ENCODE results near the gene SHKBP1. TPM values are rescaled to one million over a fixed set of nuclear protein-coding genes. Genes with fewer than 3 reads are reported as not detected.
A peak's percentile ranks its signal among the peaks of the same experiment; 100 is the strongest.

The SHKBP1 gene
- total RNA-seq, 1 experiment from 2014 or later: 85.5 TPM

DNA sequence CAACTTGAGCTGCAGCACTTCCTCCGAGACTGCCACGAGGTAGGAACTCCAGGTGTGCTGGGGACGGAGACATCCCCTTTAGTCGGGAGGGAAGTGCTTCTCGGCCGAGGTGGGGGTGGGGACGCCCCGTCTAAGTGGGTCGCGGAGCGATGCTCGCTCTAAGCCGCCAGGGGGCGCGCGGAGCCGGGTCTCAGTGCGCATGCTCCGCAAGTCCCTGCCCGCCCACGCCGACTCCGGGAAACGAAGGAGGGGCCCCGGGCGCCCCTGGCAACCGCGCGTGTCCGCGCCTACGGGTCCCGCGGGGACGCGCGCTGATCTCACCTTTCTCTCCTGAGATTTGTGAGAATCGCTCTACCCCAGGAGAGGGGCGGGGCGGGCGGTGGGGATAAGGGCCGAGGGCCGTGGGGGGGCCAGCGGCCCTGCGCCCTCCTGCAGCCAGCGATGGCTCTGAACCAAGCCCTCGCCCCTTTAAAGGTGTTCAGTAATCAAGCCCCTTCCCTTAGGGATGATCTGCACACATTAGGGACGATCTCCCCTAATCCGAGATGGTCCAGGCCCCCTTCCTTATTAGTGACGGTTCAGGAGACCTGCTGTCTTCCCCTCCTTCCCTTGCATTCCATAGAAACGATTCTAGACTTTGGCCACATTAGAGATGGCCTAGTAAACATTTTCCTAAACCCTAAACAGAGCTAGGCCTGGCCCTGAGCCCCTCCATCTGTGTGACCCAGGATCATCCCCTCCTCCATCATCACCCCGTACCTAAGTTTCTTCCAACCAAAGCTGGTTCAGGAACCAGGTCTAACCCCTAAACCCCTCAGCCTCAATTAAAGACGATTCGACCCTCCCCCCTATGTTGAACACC, 47.3 kb upstream of the SHKBP1 start:
- peaks cover 15% of the 10 kb centered on the region for H3K4me1 ChIP-seq (ENCODE audit: insufficient read depth, low read length, poor library complexity, severe bottlenecking)
- H3K36me3 ChIP-seq (ENCODE audit: insufficient read depth, low read length, poor library complexity, severe bottlenecking): no peaks in the 10 kb centered on the region
- no peak for TF ChIP-seq EZH2 (IDR thresholded peaks at IDR 0.05; ENCODE audit: borderline replicate concordance, low read depth, low read length, poor library complexity, severe bottlenecking)
- TF ChIP-seq, protein P1, sequence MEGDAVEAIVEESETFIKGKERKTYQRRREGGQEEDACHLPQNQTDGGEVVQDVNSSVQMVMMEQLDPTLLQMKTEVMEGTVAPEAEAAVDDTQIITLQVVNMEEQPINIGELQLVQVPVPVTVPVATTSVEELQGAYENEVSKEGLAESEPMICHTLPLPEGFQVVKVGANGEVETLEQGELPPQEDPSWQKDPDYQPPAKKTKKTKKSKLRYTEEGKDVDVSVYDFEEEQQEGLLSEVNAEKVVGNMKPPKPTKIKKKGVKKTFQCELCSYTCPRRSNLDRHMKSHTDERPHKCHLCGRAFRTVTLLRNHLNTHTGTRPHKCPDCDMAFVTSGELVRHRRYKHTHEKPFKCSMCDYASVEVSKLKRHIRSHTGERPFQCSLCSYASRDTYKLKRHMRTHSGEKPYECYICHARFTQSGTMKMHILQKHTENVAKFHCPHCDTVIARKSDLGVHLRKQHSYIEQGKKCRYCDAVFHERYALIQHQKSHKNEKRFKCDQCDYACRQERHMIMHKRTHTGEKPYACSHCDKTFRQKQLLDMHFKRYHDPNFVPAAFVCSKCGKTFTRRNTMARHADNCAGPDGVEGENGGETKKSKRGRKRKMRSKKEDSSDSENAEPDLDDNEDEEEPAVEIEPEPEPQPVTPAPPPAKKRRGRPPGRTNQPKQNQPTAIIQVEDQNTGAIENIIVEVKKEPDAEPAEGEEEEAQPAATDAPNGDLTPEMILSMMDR (conservative IDR thresholded peaks at IDR 0.05; ENCODE audit: low read depth, low read length): peak; percentile 97
- no peaks in the 10 kb centered on the region for H3K9me3 ChIP-seq (ENCODE audit: low read depth, low read length, poor library complexity, severe bottlenecking)
- DNase-seq (ENCODE audit: low spot score): peak; percentile 92
- H3K4me3 ChIP-seq (ENCODE audit: low read depth, low read length, poor library complexity, severe bottlenecking): peak overlapping the region; percentile 30
- H3K27ac ChIP-seq (ENCODE audit: low read depth, low read length, poor library complexity, severe bottlenecking): no peak overlapping the region
- H3K27me3 ChIP-seq (replicated peaks; ENCODE audit: insufficient read depth, low read depth, low read length, poor library complexity): no peaks in the 10 kb centered on the region
- no TSS peak for BruUV-seq (replicated peaks)
- CTCF ChIA-PET: interaction anchor here (0.9 kb wide), 1 partner anchor 8 kb away, joined by 3 read pairs; no protein-coding TSS in a partner anchor
- POLR2A ChIA-PET (ENCODE audit: low non-redundant PET): no interaction called here
- intact Hi-C loops (cut with micrococcal nuclease; ENCODE audit: unreplicated experiment): loop anchor here (1.0 to 10.0 kb wide), 3 partner anchors 69 to 385 kb away; no protein-coding TSS in a partner anchor

- TF ChIP-seq EZH2 (IDR thresholded peaks at IDR 0.05; ENCODE audit: borderline replicate concordance, low read depth, low read length, poor library complexity, severe bottlenecking): no peak
- TF ChIP-seq, protein P1 (conservative IDR thresholded peaks at IDR 0.05; ENCODE audit: low read depth, low read length): peak; percentile 49
- Histone ChIP-seq H3K27ac (ENCODE audit: low read depth, low read length, poor library complexity, severe bottlenecking) (no peak overlapping the region), H3K27me3 (replicated peaks; ENCODE audit: insufficient read depth, low read depth, low read length, poor library complexity) (no peaks in the 10 kb centered on the region), H3K36me3 (ENCODE audit: insufficient read depth, low read length, poor library complexity, severe bottlenecking) (no peaks in the 10 kb centered on the region), H3K4me1 (ENCODE audit: insufficient read depth, low read length, poor library complexity, severe bottlenecking) (peaks cover 15% of the 10 kb centered on the region), H3K4me3 (ENCODE audit: low read depth, low read length, poor library complexity, severe bottlenecking) (peak overlapping the region; percentile 41), H3K9me3 (ENCODE audit: low read depth, low read length, poor library complexity, severe bottlenecking) (no peaks in the 10 kb centered on the region)
- ChIA-PET CTCF (interaction anchor here (0.6 to 0.9 kb wide), 2 partner anchors 9 to 255 kb away, joined by 3 read pairs; no protein-coding TSS in a partner anchor), POLR2A (ENCODE audit: low non-redundant PET) (no interaction called here)
- intact Hi-C loops (cut with micrococcal nuclease; ENCODE audit: unreplicated experiment): no loop called here
- BruUV-seq (replicated peaks): no TSS peak
- peak; percentile 69 for DNase-seq (ENCODE audit: low spot score)
Observed at GRCh38 chr19:40530091-40530901, 46.4 kb upstream of the SHKBP1 start.

DNA sequence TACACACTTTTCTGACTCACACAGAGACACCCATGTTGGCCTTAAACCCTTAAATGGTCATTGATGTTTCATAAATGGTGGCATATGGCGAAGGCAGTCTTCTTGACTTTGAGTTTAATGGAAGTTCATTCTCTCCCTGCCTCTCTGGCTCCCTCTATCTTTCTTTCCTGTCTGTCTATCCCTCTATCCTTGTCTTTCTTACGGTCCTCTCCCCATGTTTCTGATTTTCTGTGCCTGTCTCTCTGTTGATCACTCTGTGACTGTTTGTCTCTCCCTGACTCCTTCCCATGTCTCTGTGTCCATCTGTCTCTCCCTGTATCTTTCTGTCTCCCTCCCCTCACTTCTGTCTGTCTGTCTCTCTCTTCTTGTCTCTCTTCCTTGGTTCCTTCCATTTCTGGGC, 43.2 kb upstream of the SHKBP1 start:
- BruUV-seq (replicated peaks): no TSS peak
- no peak for DNase-seq (ENCODE audit: low spot score)
- Histone ChIP-seq H3K27ac (ENCODE audit: low read depth, low read length, poor library complexity, severe bottlenecking) (no peak overlapping the region), H3K27me3 (replicated peaks; ENCODE audit: insufficient read depth, low read depth, low read length, poor library complexity) (no peaks in the 10 kb centered on the region), H3K4me3 (ENCODE audit: low read depth, low read length, poor library complexity, severe bottlenecking) (no peak overlapping the region), H3K36me3 (ENCODE audit: insufficient read depth, low read length, poor library complexity, severe bottlenecking) (no peaks in the 10 kb centered on the region), H3K4me1 (ENCODE audit: insufficient read depth, low read length, poor library complexity, severe bottlenecking) (peaks cover 15% of the 10 kb centered on the region), H3K9me3 (ENCODE audit: low read depth, low read length, poor library complexity, severe bottlenecking) (no peaks in the 10 kb centered on the region)
- POLR2A ChIA-PET (ENCODE audit: low non-redundant PET): no interaction called here
- CTCF ChIA-PET: interaction anchor here (0.6 to 2.0 kb wide), 3 partner anchors 12 to 228 kb away, joined by 4 to 6 read pairs (median 4); no protein-coding TSS in a partner anchor
- intact Hi-C loops (cut with micrococcal nuclease; ENCODE audit: unreplicated experiment): no loop called here
- TF ChIP-seq, protein P1 (conservative IDR thresholded peaks at IDR 0.05; ENCODE audit: low read depth, low read length): peak; percentile 44
- no peak for TF ChIP-seq EZH2 (IDR thresholded peaks at IDR 0.05; ENCODE audit: borderline replicate concordance, low read depth, low read length, poor library complexity, severe bottlenecking)
